NCI-H345 treated with DMSO at 0.1 percent for 48 hours (cell line): ENCODE measurements around the gene MAPK6.
"Not testable (repeated sequence)": the region's sequence is repeated elsewhere in the genome, so short reads cannot be mapped to it uniquely, and the experiment has no call there.

Experiments
- DNase-seq: peaks from one replicate; lab custom pipeline; 2025; ENCODE audit not compliant: unreplicated experiment; lab: John Stamatoyannopoulos, UW

Gene MAPK6

DNA sequence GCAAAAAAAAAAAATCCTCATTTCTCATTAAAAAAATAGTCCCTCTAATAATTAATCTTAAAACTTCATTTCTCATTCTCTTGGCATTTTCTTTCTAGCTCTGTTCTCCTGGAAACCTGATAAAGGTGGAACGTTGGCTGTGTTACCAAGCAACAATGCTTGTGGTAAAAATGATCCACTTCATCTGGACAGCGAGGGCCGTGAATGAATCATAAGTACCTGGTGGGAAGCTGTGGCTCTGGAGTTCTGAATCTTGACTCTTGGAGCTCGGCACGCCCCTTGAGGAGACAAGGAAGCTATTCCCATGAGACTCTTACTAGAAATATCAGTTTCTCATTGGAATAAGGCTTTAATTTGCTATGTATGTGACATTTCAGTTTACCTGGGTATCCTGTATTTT, 61.0 kb downstream of the MAPK6 start:
- no peak for DNase-seq

DNA sequence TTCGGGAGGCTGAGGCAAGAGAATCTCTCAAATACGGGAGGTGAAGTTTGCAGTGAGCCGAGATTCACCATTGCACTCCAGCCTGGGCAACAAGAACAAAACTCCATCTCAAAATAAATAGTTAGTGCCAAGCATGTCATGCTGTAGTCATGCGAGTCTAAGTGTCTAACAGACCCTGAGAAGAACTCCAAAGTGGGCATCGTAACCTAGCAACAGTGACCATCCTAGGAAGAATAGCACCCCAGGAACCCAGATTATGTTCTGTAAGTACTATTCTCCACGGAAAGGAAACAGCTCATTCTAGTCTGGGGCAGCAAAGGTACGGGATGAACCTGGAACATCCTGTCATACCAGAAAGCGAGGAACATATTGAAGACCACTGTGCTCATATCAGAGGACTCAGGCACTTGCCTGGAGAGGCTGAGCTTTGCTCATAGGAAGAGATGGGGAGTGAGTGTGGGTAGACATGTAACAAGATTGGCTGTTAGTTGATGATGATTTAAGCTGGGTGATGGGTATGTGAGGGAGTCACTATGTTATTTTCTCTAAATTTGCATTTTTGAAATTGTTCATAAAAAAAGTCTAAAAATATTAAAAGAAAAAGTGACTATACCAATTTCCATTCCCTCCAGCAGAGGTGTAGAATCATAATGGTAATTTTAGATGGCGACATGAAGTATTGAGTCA, 61.8 kb downstream of the MAPK6 start:
- DNase-seq = no peak

DNA sequence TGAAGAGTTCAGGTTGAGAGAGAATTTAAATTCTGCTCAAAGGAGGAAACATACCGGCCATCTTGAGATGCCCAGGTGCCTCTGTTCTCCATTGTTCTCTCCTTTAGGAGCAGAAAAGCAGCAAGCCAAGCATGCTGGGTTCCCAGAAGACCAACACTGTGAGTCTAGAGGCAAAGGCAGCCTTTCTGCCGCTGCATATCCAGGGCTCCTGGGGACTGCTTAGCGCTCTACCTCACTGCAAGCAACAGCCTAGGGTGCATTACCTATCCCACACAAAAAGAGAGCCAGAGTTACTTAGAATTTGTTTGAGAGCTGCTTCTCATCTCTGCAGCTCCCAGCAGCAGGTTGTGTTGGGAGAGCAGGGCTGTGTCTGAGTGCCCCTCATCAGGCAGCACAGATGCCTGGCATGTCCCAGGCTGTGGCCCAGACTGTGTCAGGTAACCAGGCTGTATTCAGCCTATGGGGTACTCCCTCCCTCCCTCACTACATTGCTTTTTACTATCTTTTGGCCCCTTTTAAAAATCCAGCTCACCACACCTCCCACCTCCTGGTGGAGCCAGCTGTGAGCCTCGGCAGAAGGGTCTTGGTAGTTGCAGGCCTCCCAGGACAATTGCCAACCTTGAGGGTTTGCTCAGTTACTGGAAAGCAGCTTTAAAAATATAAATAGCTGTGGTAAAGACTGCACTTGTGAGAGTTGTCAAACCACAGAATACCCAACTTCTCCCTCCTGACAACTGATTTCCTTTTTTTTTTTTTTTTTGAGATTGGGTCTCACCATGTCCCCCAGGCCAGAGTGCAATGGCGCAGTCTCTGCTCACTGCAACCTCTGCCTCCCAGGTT, 63.4 kb downstream of the MAPK6 start:
- DNase-seq = no peak

DNA sequence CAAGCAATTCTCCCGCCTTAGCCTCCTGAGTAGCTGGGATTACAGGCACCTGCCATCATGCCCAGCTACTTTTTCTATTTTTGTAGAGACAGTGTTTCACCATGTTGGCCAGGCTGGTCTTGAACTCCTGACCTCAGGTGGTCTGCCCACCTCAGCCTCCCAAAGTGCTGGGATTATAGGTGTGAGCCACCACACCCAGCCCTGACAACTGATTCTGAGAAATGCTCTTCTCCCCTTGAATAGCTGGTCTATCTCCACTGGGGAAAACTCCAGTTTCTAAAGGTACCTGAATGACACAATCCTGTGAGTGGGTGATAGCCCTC, 64.0 kb downstream of the MAPK6 start:
- DNase-seq = not testable (repeated sequence)

DNA sequence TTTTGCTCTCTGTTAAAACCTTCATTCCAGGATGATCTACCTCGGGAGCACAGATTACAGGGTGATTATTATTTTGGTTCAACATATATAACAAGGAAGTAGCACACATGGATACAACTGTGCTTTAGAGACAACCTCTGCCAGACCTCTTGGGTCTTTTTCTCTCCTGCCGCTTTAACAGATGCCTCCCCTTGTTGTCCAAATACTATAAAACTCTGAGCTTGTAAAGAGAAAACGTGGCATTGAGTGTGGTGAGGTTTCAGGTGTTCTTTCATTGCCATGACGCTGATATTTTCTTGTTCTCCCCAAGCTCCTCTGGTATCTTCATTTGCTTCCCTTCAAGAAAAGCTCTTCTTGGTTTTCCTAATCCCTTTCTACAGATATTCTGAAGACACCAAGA, 64.6 kb downstream of the MAPK6 start:
- DNase-seq = no peak

DNA sequence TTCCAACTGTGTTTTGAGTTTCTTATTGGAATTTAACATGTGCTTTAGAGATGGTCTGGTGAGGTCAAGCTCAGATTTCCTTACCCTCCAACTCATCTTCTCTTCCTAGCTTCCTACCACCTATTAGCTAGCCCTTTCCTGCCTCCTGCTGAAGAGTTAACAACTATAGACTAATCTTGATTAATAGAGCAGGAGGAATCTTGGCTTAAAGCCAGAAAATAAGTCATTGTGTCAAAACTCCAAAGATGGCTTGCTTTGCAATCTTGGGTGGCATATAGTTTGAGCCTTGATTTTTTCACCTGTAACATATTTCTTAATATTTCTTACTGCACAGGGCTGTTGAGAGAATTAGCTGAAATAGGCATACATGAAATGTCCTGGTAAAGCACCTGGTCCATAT, 66.3 kb downstream of the MAPK6 start:
- DNase-seq = no peak

DNA sequence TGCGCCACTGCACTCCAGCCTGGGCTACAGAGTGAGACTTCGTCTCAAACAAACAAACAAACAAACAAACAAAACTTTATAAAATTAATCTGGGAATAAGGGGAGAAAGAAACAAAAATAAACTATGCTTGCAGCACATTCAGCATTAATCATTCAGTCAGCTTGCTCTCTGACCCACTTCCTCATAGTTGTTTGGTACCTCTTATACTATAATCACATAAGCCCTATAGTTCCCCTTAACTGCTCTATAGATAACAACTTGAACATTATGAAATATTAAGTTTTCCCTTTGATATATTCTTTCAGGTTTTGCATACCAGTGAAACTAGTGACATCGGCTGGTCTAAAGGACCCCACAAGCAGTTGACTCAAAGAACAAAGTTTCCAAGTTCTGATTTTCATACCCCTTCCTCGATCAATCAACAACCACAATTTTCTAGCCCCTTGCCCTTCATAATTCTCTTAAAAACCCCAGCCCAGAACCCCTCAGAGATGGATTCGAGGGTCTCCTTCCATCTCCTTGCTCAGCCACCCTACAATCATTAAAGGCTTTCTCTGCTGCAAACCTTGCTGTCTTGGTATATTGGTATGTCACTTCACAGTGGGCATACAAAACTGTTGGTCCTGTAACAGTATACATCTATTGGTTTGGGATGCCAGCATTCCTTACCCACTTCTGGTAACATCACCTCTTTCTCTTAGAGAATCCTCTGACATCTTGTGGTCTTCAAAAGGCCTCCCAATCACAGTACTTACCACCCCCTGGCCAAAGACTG, 67.2 kb downstream of the MAPK6 start:
- no peak for DNase-seq

DNA sequence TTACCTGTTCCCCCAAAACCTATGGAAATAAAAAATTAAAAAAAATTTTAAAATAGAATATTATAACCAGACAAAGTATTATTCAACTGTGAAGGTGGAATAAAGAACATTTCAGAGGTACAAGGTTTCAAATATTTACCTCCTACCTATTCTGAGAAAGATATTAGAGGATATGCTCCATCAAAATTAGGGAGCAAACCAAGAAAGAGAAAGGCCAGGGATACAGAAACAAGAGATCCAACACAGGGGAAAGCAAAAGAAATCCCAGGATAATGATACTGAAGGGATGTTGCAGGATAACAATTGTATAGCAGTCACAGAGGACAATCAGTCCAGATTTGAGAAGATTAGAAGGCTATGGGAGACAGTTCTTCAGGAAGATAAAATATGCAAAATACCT, 71.2 kb downstream of the MAPK6 start:
- no peak for DNase-seq

DNA sequence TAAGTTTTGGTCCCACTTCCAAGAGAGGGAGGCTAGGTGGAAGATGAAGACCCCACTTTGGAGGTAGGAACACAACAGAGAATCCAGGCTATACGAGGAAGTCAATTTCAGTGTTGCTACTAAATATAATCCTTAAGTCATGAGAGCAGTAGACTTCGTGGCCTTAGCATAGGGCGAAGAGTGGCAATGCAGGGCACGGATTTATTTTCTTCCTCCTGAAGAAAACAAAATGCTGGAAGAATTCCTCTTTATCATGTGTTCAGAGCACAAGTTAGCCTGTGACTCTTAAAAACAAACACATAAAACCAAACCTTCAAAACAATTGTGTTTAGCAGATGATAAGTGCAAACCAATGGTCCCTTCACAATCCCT, 74.1 kb downstream of the MAPK6 start:
- no peak for DNase-seq

DNA sequence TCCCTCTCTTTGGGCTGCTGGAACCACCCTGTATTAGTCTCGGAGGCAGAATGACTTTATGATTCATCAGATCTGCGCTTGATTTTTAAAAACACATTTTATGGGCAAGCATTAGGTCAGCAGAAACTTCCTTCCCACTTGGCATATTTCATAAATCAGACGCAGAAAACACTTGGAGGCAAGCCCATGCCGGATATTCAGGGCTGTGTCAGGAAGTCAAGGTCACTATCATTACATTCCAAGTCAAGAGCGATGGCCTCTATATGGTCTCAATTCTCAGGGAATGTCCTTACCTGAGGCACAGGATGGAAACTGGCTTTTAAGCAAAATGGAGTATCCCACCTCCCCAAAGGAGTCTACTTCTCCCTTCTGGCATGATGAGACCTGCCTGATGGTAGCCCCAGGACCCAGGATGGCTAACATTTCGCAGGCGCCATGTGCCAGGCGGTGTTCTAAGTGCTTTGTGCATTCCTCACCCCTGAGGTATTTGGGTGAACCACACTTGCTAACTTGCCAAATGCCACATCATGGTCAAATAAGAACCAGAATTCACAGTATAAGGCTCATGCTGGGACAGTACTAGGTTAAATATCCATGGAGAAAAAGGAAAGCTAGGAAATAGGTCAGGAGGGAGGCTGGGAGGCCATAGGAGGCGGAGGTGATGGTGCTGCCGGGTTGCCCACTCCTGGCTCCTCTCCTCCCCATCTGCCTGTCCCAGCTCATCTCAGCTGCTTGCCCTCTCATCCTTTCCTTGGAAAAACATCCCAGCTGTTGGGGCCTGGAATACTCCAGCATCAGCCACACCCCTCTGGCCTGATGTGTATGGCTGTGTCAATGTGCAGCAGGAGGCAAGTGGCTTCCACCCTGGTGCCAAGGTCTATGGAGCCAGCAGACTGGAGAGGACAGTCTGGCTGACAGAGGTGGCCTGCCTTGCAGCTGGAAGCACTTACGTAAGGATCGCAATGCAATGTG, 74.8 kb downstream of the MAPK6 start:
- DNase-seq = no peak

DNA sequence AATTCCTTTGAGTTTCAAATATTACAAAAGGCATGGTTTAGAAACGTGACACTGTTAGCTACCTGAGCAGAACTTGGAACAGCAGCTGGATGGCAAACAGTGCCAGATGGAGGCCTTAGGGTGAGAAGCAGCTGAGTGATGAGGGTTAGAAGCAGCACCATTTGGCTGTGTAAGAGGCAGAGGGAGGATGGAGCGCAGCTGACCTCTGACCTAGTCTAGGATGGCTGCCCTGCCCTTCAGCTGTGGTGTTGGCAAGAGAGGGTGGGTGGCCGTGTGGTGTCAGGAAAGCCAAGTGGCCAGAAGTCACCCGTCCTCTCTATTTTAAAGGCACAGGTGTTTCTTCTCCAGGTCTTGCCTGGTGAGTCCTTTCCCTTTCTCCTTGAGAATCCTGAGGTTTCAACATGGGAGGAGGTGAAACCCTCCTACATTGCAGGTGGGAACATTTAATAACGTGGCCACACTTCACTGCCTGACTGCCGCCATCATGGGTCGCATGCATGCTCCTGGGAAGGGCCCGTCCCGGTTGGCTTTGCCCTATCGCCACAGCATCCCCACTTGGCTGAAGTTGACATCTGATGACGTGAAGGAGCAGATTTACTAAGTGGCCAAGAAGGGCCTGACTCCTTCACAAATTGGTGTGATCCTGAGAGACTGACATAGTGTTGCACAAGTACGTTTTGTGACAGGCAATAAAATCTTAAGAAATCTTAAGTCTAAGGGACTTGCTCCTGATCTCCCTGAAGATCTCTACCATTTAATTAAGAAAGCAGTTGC, 76.0 kb downstream of the MAPK6 start:
- DNase-seq = no peak

DNA sequence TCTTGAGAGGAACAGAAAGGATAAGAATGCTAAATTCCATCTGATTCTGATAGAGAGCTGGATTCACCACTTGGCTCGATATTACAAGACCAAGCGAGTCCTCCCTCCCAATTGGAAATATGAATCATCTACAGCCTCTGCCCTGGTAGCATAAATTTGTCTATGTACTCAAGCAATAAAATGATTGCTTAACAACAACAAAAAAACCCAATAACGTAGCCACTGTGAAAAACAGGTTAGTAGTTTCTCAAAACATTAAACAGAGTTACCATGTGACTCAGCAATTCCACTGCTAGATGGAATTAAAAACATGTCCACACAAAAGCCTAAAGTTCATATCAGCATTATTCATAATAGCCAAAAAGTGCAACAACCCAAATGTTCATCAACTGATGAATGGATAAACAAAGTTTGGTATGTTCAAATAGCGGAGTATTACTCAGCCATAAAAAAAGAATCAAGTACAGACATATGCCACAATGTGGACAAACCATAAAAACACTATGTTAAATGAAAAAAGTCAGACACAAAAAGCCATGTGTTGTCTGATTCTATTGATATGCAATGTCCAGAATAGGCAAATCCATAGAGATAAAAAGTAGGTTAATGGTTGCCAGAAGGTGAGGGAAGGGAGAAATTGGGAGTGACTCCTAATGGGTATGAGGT, 76.7 kb downstream of the MAPK6 start:
- no peak for DNase-seq

DNA sequence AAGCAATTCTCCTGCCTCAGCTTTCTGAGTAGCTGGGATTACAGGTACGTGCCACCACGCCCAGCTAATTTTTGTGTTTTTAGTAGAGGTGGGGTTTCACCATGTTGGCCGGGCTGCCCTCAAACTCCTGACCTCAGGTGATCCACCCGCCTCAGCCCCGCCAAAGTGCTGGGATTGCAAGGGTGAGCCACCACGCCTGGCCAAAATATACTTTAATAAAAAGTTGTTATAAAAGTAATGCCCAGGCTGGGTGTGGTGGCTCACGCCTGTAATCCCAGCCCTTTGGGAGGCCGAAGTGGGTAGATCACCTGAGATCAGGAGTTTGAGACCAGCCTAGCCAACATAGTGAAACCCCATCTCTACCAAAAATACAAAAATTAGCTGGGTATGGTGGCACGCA, 77.5 kb downstream of the MAPK6 start:
- not testable (repeated sequence) for DNase-seq

DNA sequence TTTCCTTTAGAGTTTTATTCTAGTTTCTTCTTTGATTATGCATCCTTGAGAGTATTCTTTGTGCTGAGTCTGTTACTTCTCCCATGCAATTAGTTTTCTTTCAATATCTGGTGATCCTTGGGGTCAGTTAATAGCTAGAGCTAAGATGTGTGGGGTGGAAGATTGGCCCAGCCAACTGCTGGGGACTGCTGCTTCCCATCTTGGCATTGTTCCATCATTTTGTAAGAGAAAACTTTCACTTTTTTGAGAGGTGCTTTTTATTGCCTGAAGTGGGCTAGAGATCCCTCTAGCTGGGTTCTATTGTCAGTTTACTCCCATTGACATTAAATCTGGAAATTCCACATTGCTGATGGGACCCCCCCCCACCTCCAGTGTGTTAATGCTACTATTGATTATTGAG, 78.2 kb downstream of the MAPK6 start:
- DNase-seq = no peak

DNA sequence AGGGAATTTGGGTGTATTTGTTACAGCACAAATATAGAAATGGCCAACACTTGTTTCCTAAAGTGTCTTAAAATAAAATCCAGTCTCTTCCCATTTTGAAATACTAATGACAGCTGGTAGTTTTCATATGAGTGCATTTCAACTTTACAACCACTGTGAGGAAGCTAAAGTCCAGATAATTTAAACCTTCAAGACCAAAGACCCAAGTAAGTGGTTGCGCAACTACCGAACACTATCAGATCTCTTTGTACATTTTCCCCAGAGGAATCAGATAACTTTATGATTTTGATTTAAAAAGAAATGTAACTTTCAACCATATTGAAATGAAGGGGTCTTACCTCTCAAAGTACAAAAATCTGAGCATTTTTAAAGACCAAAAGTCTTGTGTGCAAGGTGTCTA, 79.3 kb downstream of the MAPK6 start:
- no peak for DNase-seq

DNA sequence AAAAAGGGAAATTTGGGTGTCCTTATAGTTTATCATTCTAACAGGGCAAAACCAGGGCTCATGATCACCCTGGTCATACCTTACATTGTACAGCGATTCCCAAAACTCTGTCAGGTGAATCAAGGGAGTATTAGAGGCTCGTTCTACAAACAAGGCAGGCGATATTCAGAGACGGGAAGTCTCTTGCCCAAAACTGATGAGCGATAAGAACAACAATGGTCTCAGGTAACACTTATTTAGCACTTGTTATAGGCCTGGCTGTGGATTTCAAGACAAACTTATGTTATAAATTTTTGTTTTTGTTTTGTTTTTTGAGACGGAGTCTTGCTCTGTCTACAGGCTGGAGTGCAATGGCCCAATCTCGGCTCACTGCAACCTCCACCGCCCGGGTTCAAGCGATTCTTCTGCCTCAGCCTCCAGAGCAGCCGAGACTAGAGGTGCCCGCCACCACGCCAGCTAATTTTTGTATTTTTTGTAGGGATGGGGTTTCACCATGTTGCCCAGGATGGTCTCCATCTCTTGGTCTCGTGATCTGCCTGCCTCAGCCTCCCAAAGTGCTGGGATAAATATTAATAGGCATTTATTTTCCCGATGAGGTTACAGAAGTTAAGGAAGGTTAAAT, 80.7 kb downstream of the MAPK6 start:
- no peak for DNase-seq

DNA sequence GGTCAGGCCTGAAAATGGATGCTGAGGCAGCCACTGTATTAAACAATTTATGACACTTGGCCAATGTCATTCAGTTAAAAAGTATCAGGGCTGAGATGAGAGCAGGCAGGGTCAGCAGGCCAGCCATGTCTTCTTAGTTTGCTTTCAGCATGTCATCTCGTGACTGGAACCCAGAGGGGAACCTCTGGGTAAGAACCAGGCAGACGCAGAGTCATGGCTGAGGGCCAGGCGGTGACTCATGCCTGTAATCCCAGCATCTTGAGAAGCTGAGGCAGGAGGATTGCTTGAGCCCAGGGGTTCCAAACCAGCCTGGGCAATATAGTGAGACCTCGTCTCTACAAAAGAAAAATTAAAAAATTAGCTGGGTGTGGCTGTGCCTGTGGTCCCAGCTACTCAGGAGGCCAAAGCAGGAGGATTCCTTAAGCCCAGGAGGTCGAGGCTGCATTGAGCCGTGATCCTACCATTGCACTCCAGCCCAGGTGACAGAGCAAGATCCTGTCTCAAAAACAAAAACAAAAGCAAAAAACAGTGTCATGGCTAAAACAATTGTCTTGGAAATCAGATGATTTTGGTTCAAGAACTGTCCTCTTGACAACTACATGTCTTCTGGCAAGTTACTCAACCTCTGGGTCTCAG, 81.9 kb downstream of the MAPK6 start:
- DNase-seq = no peak

DNA sequence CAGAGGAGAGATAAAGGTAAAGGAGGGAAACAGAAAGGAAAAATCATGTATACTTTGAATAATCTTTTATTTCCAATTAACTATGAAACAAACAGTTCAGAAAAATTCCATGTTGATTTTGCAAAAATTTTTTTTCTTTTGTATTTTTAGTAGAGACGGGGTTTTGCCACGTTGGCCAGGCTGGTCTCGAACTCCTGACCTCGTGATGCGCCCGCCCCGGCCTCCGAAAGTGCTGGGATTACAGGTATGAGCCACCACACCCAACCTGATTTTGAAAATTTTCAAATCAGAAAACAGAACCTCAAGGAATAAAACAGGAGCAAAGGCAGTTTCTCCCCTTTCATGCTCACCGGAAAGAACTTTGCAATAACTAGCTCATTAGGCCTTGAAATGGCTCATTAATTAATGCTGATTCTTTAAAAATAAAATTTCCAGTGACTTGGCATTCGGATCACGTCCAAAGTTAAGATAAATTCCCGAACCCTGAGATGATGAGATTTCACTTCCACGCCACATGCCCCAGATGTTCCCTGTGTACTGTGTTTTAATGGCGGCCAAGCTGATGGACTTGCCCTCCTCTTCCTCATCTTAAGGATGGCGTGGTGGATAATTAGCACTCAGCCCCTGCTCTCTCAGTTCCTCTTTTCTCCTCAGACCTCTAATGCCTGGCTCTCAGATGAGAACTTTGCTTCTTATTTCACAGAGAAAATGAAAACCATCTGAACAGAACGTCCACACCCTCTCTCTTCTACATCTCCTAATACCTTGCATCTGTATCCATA, 82.7 kb downstream of the MAPK6 start:
- DNase-seq = no peak
